Measurements from ENCODE around the gene RNU7-1.

RNU7-1 gene

DNA sequence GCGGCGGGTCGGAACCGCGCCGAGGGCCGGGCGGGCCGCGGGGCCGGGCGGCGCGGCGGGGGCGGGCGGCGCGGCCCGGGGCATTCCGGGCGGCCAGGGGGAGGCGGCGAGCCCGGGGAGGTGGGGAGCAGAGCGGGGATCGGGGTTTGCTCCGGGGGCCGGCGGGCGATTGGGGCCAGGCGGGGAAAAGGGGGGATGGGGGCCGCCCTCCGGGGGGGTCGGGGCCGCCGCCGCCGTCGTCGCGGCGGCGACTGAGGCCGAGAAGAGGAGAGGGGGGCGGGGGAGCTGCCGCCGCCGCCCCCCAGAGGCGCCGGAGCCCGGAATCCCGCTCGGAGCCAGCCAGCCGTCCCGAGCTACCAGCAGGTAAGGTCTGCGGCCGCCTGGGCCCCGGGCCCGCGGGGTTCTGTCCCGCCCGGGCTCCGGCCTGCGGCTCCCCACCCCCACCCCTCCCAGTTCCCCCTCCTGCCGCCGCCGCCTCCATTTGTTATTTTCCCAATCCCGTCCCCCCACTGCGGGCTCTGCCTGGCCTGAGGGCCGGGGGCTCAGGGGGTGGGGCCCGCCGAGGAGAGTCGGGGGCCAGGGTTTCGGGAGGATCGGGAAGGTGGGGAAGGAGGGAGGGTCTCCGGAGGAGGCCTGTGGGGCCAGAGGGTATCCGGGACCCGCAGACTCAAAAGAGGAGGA is 15.5 kb upstream of the RNU7-1 start:
- DNase-seq (ENCODE audit: extremely low read depth, low read depth) = no peak
- TF ChIP-seq, protein P1, sequence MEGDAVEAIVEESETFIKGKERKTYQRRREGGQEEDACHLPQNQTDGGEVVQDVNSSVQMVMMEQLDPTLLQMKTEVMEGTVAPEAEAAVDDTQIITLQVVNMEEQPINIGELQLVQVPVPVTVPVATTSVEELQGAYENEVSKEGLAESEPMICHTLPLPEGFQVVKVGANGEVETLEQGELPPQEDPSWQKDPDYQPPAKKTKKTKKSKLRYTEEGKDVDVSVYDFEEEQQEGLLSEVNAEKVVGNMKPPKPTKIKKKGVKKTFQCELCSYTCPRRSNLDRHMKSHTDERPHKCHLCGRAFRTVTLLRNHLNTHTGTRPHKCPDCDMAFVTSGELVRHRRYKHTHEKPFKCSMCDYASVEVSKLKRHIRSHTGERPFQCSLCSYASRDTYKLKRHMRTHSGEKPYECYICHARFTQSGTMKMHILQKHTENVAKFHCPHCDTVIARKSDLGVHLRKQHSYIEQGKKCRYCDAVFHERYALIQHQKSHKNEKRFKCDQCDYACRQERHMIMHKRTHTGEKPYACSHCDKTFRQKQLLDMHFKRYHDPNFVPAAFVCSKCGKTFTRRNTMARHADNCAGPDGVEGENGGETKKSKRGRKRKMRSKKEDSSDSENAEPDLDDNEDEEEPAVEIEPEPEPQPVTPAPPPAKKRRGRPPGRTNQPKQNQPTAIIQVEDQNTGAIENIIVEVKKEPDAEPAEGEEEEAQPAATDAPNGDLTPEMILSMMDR (IDR thresholded peaks at IDR 0.05; ENCODE audit: low read depth, low read length) = no peak

DNA sequence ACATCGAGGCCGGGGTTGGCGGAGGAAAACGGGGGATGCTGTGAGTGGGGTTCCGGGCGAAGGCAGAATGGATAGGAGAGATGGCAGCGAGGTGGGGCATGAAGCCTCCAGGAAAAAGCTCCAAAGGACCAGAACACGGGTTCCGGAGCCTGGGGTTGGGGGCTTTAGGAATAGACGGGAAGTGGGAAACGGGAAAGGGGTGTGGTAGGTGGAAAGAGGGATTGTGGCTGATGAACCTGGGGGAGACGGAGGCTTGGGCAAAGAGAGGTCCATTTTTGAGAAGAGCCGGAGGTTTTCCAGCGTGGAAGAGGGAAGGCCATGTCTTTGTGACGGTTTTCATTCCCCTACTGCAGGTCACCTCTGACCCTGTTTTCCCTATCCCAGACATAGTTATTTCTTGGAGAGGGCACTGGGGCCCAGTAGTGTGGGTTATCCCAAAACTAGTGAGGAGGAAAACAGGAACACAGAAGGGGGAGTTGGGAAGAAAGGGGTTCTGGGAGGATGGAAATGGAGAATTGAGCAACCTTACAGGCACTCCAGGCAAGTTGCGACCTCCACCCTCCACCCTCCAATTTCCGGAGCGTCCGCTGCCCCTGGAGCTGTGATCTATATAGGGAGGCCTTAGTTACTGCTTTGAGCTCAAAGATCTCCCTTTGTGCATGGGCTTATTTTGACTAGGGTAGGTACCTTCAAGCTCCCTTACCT is 14.8 kb upstream of the RNU7-1 start:
- TF ChIP-seq, protein P1 (IDR thresholded peaks at IDR 0.05; ENCODE audit: low read depth, low read length) = no peak
- no peak for DNase-seq (ENCODE audit: extremely low read depth, low read depth)

DNA sequence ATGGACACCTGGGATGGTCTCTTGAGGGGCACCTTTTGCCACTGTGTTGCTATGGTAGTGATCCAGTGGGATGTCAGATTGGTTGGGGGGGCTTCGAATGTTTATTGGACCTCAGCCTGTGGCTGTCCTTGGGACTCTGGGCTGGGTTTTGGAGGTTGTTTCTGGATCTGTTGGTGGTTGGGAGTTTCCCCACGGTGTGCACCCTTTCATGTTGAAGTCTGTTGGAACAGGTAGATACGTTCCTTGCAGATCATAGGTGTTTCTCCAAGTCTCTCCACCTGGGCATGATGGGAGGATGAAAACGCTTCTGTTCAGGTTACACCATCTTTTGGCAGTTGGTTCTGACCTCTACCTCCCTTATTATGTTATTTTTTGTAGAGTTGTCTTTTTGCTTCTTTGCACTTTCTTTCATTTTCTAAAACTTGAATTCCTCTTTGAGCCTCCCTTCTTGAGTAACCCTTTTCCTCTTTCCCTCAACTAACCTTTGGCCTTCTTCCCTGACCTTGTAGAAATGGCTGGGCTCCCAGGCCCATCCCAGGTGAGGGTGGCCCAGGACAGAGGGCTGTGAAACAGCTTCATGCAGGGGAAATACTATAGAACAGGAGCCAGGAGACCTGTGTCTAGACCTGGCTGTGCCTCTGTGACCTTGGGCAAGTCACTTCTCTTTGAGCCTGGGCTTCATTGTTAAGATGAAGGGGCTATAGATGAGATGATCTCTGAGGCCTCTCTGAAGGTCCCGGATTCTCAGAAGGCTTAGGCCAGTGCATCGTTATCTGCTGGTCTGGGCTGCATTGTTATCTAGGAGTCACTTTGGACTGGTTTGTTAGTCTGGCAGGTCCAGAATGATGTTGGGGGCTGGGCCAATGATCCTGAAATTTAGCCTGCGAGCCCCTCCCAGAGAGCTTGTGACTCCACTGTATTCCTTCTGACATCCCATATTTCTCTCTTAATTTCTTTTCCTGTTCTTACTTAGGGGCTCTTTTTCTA is 13.9 kb upstream of the RNU7-1 start:
- DNase-seq (ENCODE audit: extremely low read depth, low read depth) = no peak
- TF ChIP-seq, protein P1 (IDR thresholded peaks at IDR 0.05; ENCODE audit: low read depth, low read length) = no peak

DNA sequence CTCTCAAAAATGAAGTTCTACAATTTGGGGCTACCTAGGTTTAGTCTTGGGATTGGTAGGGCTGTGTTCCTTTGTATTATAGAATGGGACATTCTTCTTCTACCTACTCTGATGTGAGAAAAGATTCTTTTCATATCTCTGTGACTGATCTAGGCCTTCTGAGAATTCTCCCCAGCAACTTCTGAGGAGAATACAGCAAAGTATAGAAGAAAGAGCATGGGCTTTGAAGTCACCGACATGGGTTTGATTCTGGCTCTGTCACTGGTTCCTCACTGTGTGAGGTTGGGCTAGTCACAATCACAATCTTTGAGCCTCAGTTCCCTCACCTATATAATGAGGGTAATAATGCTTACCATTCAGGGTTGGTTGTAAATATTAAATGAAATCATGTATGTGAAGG is 10.8 kb upstream of the RNU7-1 start:
- no peak for DNase-seq (ENCODE audit: extremely low read depth, low read depth)
- TF ChIP-seq, protein P1 (IDR thresholded peaks at IDR 0.05; ENCODE audit: low read depth, low read length) = no peak

DNA sequence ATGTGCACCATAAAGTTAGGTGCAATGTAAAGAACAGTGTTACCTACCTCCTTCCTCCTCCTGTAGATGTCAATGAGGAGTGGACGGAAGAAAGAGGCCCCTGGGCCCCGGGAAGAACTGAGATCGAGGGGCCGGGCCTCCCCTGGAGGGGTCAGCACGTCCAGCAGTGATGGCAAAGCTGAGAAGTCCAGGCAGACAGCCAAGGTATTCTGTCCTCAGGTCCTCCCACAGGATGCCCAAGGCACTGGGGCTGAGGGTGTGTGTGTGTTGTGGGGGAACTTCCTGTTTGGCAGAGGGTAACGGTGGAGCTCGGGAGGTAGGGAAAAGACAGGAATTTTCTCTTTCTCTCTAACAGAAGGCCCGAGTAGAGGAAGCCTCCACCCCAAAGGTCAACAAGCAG is 9.5 kb upstream of the RNU7-1 start:
- TF ChIP-seq, protein P1 (IDR thresholded peaks at IDR 0.05; ENCODE audit: low read depth, low read length) = no peak
- no peak for DNase-seq (ENCODE audit: extremely low read depth, low read depth)

DNA sequence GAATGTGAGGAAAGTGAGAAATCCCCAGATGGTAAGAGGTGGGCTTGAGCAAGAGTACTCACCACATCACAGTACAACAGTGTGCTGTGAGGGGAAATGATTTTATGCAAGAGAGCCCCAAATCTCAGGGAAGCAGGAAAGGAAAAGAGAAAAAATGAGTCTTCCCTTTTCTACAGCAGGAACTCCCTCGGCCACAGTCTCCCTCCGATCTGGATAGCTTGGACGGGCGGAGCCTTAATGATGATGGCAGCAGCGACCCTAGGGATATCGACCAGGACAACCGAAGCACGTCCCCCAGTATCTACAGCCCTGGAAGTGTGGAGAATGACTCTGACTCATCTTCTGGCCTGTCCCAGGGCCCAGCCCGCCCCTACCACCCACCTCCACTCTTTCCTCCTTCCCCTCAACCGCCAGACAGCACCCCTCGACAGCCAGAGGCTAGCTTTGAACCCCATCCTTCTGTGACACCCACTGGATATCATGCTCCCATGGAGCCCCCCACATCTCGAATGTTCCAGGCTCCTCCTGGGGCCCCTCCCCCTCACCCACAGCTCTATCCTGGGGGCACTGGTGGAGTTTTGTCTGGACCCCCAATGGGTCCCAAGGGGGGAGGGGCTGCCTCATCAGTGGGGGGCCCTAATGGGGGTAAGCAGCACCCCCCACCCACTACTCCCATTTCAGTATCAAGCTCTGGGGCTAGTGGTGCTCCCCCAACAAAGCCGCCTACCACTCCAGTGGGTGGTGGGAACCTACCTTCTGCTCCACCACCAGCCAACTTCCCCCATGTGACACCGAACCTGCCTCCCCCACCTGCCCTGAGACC is 8.0 kb upstream of the RNU7-1 start:
- DNase-seq (ENCODE audit: extremely low read depth, low read depth) = no peak
- TF ChIP-seq, protein P1 (IDR thresholded peaks at IDR 0.05; ENCODE audit: low read depth, low read length) = no peak
